AG08396 (cell line): ENCODE measurements around the gene TMEM168.
"Not testable (repeated sequence)": the region's sequence is repeated elsewhere in the genome, so short reads cannot be mapped to it uniquely, and the experiment has no call there.

ENCODE experiments used
- DNase-seq: peaks from one replicate; pipeline ENCODE4 v3.0.0; 2012; ENCODE audit warnings: low spot score, mixed read lengths

The TMEM168 gene

DNA sequence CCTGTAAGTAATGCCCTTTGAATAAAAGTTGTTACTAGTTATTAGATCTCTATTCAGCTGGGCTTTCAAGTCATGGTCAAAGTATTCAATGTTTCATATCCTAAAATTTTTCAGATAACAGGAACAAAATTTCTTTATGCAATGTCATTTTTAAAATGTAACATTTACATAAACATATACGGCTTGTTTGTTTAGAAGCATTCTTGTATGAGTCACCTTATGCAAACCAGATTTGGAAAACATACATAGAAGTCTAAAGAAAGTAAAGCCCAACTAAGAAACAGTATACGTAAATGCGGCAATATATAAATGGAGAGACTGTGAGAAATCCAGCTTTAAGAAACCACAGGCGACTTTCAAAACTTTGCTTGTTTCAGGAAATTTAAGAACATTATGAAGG is 10.5 kb downstream of the TMEM168 start:
- no peak for DNase-seq

DNA sequence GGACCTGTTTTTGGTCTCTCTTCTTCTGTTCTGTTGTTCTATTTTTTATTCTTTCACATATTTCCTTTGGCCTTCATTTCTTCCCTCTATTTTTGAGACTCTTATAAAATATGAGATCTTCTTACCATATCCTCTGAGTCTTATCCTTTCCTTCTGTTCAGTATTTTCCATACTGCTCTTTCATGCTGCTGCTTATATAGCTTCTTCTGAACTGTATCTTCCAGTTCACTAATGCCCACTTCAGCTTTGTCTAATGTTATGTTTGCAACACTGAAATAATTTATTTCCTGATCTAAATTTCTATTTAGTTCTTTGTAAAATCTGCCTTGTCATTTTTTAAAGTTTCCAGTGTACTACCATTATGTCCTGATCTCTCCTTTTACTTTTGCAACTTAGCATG is 12.8 kb downstream of the TMEM168 start:
- DNase-seq: no peak

DNA sequence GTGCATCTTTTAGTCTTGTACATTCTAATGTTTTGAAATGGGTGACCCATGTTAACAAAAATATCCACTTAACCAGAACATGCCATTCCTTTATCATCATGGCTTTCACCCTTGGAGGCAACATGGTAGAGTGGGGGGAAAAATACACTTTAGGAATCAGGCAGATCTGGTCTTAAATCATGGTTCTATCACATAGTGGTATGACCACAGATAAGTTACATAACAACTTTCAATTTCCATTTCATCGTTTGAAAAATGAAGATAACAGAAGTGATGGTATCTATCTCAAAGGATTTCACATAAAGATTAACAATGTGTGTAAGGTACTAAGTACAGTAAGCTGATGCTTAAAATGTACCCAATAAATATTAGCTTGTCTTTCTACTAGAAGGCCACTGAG is 19.0 kb downstream of the TMEM168 start:
- no peak for DNase-seq

DNA sequence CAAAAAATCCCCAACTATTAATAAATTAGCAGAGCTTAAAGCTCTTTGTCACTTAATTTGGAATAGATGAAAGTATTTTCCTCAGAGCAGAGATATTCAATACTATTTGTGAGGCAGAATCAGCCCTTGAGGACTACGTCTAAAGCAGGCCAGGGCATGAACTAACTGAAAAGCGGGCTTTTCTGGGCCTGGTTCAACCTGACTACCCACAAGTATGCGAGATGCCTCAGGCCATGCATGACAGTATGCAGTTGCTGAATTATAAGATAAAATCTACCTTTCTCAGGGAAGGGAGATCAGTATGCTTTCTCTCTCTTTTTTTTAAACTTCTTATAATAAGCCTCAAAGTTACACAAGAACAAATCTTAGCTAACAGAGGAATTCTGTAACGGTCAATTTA is 20.1 kb downstream of the TMEM168 start:
- no peak for DNase-seq

DNA sequence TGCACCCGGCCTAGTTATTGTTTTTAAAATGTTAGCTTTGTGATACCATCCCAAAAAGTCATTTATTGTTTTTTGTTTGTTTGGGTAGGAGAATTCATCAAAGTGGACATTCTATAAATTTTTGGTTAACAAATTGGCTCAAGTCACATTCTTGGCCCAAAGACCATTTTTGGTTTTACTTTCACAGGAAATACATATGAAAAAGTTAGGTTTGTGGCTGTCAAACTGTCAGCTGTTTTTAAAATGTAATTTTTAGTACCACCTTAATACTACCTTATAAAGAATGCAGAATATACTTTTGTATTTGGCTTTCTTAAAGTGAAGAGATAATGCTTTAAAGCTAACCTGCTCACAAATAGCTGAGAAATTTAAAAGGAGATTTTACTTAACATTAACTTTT is 25.1 kb downstream of the TMEM168 start:
- DNase-seq: no peak

DNA sequence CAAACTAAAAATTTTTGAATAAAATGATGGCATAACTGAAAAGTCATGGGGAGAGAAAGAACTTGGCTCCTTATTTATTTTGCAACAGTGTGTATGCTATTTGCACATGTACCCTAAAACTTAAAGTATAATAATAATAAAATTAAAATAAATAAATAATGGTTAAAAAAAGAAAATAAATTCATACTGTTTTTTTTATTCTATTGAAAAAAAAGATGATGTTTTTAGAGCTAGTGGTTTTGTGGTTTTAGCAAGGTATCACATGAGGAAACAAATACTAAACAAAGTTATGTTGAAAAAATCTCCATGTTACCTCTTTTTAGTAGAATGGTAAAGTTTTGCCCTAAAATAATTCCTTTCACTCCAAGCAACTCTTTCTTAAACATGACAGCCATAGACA is 26.2 kb downstream of the TMEM168 start:
- no peak for DNase-seq

DNA sequence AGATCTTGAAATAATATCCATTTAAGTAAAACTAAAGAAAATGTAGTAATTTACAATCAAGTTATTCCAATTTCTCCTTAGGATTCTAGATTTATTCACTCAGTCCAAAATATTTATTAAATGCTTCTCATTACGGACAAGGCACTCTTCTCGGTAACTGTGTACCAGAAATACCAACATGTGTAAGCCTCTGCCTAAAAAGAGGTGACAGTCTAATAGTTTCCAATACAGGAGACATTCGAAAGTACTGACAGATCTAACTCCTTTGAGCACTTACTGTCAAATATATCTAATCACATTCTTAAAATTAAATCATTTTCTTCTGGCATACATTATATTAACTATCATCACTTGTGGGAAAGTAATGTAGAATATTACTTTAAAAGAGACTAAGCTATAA is 26.9 kb downstream of the TMEM168 start:
- DNase-seq: no peak

DNA sequence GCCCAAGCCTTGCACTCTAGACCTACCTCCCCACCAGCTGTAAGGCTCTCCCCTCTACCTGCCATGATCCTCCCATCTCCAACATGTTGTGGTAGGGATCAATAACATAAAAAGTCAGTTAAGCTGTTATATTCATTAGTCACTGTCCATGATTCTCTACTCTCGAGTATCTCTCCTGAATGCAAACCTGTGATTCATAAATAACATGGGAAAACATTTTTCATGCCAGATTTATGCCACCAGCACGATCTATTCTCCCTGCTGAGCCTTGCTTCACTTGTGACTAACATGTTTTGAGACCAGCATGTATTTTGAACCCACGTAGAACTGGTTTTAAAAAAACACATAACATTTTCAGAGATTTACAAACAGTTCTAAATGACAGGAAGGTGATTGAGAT is 30.3 kb downstream of the TMEM168 start:
- DNase-seq: no peak

DNA sequence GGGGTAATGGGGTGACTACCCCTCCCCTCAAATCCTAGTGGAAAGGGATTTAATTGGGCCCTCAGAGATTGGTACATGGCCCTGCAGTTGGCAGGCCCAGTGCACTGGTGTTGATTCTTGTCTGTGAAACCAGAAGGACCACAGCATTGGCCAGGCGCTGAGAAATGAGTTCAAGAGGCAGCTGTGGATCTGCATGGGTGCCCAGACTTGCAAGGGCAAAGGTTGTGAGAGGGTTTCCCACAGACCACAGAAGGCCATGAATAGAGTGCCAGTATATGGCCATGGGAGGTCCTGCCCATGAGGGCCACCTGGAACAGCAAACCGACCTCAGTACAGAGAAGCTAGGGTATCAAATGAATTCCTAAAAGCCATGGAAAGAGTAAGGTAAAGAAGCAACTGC is 32.9 kb downstream of the TMEM168 start:
- DNase-seq: no peak

DNA sequence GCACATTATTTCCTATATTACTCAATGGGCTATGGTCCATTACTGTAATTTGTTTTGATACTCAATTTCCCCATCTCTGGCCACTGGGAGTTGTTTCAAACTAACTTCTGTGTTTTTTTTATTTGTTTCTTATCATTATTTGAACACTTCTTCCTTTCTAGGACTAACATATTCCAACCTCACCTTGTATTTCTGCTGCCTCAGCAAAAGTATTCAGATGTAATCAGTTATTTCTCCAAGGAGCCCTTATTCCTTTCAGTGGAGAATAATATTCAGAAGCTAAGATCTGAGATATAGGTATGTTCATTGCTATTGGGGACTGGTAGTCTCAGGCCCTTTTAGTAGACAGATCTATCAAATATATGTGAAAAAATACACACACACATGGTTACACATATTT is 36.9 kb downstream of the TMEM168 start:
- no peak for DNase-seq

DNA sequence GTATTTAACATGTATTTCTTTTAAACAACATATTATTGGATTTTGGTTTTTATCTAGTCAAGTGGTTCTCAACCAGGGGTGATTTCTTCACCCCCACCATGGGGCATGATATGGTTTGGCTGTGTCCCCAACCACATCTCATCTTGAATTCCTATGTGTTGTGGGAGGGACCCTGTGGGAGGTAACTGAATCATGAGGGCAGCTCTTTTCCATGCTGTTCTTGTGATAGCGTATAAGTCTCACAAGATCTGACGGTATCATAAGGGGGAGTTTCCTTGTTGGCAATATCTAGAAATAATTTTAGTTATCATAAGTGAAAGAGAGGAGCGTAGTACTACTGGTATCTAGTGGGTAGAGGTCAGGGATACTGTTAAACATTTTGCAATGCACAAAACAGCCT is 37.6 kb downstream of the TMEM168 start:
- no peak for DNase-seq

DNA sequence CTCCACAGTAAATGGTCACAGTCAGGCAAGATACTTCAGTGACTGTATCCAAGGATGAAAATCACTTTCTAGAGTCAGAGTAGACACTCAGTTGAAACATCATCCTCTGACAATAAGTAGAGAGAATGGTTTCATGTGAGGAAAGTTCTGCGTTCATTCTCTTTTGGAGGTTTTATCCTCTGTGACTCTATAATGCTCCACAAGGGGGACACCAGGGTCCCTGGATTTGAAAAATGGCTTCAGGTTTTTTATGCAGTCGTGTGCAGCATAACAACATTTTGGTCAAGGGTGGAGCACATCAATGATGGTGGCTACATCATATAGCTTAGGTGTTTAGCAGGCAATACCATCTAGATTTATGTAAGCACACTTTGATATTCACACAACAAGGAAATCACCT is 40.4 kb downstream of the TMEM168 start:
- no peak for DNase-seq

DNA sequence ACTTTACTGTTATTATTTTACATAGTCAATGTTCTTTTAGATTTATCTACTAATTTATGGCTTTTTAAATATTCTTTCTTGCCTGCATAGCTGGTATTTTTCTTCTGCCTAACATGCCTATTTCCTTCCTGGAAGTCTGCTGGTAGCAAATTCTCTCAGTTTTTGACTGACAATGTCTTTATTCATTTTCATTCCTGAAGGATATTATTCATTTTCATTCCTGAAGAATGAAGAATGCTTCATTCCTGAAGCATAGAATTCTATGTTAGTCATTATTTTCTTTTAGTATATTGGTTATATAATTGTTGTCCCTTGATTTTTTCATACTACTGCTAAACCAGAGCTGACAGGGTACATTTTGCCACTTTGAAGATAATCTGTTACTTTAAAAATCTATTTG is 41.8 kb downstream of the TMEM168 start:
- no peak for DNase-seq

DNA sequence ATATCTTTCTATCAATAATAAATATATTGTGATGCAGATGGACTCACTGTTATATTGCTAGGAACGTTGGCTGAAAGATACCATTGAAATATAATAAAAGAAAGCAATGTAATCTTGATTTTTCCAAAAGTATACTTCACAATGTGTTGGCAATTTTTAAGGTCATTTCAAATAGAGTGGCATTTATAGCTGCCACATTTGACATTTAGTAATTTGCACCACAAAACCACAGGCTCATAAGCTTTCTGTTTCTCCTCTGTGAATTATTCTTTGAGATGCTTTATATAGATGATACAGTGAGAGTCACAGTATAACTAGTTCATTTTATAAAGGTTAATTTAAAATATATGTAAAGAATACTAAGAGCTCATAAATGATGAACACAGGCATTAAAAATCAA is 44.6 kb downstream of the TMEM168 start:
- DNase-seq: no peak

DNA sequence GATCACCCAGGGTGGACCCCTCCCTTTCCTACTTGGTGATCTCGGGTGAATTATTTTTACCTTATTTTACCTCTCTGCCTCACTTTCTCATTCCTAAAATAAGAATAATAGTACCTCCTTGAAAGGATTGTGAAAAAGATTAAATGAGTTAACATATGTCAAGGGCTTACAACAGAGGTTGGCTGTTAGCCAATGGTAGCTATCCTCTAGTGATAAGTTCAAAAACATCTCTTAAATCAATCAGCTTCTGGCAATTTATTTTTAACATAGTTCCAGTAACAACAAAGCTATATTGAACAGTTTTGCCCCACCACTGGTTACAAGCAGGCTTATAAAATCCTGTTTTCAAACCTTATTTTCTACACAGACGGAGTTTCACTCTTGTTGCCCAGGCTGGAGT is 45.4 kb downstream of the TMEM168 start:
- DNase-seq: no peak

DNA sequence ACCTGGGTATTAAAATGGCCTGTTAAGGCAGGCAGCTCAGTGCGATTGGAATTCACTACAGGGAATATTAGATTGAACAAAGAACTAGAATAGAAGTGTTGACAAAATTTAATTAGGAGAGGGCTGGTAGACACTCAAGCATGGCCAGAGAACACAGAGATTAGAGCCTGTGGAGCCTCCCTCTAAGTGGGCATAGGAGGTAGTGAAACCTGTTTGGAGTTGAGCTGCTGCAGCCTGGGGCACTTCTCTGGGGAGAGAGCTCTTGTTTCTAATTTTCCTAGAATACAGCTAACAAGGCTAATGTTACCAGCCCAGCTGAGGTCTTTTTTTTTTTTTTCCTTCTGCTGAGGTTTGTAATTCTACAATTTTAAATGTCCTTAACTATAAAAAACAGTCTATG is 46.4 kb downstream of the TMEM168 start:
- DNase-seq: no peak

DNA sequence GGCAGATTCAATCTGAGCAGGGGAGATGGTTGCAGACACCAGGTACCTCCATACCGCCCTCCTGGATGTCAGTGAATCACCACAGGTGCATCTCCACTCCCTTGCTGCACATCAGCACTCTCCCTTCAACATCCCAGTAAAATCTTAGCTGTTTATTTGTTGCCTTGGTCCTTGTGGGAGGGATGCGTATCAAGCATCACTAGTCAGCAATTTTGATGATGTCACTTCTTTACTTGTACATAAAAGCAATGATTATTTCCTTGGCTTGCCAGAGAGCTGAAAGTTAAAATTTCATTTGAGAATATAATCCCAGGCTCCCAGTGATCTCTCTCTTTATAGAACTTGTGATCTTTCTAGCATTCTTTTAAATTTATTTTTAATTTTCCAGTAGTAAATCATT is 49.5 kb downstream of the TMEM168 start:
- no peak for DNase-seq

DNA sequence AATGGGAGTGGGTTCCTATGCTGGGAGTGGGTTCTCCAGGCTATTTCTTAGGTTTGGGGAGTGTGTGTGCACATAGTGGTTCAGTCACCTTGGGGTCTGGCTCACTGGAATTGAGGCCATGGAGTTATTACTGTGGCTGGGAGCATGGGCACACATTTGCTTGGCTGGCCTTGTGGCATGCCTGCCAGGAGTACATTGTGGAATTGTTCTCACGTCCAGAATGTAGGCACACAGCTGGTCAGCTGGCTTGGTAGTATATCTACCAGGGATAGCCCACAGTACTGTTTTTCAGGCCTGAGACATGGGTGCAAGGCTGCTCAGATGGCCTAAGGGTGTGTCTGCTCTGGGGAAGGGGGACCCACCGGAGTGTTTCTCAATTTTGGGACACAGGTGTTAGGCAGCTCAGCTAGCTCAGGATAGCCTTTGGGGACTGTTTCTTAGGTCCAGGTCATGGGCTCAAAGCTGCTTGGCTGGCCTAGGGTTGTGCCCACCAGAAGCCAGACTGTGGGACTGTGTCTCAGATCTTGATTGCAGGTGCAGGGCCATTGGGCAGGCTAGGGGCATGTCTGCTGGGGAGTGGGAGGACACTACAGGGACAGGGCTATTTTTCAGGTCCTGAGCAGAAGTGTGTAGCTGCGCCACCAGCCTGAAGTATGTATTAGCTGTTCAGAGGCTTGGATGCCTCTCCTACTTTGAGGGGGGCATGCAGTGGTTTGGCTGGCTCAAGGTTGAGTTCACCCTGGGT is 50.6 kb downstream of the TMEM168 start:
- DNase-seq: no peak

DNA sequence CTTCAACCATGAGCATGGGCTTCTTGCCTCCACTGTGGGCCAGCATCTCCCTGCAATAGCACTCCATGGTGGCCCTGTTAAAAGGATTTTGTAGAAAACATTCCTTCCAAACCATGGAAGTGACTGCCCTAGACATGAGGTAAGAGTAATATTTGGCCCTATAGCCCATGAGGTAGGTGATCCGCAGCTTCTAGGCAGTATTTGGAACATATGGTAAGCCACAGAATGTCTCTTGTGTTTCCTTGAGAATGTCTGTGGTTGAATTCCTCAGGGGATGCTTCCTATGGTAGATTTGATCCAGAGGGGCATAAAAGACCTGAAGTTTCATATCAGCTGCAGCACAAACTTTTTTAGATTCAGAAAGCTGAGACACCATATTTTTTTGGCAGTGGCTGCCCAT is 54.9 kb downstream of the TMEM168 start:
- DNase-seq: no peak

DNA sequence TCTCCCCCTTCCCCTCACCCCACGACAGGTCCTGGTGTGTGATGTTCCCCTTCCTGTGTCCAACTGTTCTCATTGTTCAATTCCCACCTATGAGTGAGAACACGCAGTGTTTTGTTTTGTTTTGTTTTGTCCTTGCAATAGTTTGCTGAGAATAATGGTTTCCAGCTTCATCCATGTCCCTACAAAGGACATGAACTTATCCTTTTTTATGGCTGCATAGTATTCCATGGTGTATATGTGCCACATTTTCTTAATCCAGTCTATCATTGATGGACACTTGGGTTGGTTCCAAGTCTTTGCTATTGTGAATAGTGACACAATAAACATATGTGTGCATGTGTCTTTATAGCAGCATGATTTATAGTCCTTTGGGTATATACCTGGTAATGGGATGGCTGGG is 58.9 kb downstream of the TMEM168 start:
- not testable (repeated sequence) for DNase-seq

DNA sequence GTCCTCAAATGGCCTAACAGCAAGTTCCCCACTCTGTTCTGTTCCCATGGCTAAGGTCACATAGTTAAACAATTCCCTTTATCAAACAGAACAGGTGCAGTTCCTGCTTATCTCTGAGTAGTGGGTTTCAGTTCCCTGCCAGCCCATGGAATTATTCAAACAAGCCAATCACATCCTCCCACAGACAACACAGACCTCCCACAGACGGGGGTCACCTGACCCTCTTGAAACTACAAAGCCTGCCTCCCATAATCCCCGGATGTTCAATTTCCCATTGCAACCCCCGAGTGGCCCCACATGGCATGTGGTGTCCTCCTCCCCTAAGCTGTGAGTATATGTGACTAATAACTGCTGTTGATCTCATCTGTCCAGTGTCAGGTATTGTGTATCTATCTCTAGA is 64.1 kb downstream of the TMEM168 start:
- DNase-seq: no peak

DNA sequence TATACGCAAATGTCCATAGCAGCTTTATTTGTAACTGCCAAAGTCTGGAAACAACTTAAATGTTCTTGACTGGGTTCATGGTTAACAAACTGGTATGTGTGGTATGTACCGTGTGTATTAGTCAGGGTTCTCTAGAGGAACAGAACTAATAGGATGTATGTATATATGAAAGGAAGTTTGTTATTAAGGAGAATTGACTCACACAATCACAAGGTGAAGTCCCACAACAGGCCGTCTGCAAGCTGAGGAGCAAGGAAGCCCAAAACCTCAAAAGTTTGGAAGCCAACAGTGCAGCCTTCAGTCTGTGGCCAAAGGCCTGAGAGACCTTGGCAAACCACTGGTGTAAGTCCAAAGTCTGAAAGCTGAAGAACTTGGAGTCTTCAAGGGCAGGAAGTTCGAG is 66.8 kb downstream of the TMEM168 start:
- DNase-seq: no peak

DNA sequence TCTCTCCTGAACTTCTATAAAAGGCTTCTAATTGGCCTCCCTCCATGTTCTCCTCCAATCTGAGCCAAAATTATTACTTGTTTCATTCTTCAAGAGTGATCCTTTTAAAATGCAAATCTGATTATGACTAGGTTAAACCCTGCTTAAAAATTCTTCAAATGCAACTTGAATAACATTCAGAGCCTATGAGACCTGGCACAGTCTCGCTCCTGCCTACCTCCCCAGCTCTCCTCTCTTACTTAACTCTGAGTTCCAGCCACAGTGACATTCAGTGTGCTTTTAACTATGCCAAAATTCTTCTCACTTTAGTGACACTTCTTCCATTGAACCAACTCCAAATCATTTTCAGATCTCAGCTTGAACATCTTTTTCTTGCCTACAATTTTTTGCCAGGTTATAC is 68.8 kb downstream of the TMEM168 start:
- DNase-seq: no peak

DNA sequence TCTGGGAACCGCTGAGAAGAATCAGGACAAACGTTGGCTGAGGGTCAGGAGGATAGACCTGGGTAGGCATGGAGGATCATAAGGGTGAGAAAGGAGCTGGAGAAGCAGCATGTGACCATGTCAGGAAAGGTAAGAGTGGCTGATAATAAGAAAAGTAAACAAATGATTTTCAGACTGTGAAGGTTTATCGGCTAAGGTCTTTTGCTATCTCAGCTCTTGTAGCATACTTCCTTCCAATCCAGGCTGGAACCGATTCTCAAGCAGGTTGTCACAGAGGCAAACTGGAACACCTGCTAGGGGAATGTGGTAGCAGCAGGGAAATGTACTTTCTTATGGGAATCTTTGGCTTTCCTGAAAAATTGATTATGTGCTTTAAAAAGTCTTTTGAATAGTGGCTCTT is 74.7 kb downstream of the TMEM168 start:
- no peak for DNase-seq

DNA sequence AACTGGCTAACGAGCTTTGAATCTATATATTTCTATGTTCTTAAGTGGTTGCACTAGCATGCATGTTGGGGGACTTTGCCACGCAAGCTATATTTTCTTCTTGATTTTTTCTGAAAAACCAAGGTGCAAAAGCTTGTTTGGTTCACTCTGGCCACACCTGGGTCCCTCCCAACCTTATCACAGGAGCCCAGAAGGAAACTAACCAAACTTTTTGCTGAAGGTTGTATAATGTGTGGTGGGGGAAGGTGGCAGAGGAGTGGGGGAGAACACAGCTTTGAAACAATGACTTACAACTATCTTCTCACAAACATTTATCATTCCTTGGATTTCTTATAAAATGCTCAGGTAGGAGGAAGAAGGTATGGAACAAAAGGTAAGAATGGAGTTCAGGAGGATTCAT is 75.3 kb downstream of the TMEM168 start:
- DNase-seq: no peak
